Measurements from ENCODE around the gene ITSN1.
"Not testable (repeated sequence)": the region's sequence is repeated elsewhere in the genome, so short reads cannot be mapped to it uniquely, and the experiment has no call there.

ITSN1 gene

GRCh38 chr21:33901412-33902288 is 259.3 kb downstream of the ITSN1 start:
- DNase-seq, result peak; percentile 40

- no peak for DNase-seq
These were observed 260.0 kb downstream of the ITSN1 start for GRCh38 chr21:33902349-33902748.

DNA sequence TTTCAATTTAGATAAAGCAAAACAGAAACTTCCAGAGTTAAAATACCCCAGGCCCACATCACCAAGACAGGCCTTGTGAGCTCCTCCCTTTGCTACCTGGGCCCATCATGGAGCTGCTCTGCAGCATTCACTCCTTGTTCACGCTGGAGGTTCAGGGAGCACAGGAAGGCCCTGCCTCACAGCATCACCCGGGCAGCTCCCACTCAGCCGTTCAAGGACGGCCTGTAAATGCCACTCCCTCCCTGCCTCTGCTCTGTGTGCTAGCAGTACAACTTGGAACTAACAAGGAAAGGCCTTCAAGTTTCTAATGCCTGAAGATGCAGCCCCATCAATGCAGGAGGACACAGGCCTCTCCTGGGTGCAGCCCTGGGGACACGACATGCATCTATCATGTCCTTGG is 261.7 kb downstream of the ITSN1 start:
- DNase-seq, result no peak

- DNase-seq, result peak; percentile 79
These were observed 266.5 kb downstream of the ITSN1 start for GRCh38 chr21:33908760-33909159.

GRCh38 chr21:33909756-33910155 is 267.5 kb downstream of the ITSN1 start:
- DNase-seq, result no peak

GRCh38 chr21:33914188-33914587 is 271.9 kb downstream of the ITSN1 start:
- DNase-seq, result no peak

DNA sequence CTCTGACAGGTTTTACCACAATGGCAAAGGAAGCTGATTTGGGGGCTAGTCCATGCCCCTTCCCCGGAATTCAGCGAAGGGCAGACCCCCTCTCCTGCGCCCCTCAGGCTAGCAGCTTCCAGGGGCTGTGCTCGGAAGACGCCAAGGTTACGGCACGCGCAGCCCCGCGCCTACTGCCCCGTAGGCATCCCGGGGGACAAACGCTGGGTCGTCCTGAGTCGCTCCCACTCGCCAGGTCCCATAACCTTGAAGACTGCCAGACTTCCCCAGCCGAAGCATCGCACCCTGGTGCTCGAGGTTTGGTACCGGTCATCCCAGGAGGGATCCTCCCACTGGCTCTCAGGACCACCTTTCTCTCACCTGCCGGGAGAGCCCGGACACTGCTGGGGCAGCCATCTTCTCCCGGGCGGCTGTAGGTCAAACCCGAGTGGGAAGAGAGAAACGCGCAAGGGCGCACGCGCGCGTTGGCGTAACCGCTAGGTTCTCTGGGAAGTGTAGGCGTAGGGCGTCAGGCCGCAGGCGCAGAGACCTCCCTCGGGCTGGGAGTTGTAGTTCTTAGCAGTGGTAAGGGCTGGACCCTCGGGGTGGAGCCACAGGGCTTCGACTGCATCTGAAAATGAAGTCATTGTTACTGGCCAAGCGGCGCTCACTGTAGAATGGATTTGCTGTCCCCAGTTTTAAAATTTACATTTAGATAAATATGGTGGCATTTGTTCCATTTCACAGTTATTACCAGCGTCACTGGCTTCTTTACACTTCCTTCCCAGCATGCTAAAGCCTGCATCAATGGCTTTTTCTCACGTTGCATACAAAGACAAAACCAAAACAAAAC is 273.3 kb downstream of the ITSN1 start, which contains the start of gene ATP5PO:
ATP5PO (minus strand) TSS at position 437 of the 832 bp plus-strand sequence; CDS start at position 396, 41 bp downstream.
- DNase-seq, result peak; percentile 99

GRCh38 chr21:33916200-33916567 is 273.9 kb downstream of the ITSN1 start:
- no peak for DNase-seq

GRCh38 chr21:33917421-33917820 is 275.1 kb downstream of the ITSN1 start:
- DNase-seq, result no peak

DNA sequence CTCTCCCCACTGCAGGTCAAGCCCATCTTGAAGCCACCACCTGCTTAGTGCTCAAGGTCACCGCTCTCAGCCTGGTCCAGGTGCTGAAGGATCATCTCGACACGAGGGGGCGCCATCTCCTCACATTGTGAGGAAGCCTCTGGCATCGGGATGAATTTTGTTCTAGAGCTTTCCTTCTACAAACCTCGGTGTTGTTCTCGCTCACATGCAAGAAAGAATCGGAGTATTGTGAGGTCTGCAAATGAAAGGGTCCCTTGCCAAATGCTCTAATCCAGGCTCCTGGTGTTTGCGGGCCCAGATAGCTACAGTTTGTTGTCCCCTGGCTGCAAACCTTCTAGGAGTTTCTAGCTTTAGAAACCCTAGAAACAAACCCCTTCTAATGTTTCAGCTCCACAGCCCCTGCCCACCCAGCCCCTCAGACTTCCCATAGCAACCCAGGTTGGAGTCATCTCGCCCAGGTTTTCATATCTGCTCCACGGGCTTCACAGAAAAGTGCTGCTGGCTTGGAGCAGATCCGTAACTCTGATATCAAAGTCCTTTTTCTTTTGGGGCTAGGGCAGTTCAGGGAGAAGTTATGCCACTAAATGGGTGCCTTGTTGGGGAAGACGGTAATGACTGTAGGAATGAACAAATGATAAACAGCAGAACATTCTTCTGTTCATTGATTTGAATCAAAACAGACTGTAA is 281.9 kb downstream of the ITSN1 start:
- peak; percentile 94 for DNase-seq

DNA sequence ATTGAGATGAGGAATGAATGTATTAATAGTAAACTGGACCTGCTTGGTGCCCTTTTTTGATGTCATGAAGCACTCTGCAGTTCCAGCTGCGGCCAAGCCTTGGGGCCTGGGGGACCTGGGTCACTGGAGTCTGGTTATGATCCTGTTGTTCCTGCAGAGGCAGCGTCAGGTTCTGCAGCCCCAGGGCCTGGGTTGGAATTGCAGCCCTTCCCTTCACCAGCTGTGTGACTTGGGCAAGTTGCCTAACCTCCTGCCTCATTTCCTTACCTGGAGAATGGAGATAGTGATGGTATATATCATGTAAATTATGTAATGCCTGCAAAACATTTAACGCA is 282.4 kb downstream of the ITSN1 start:
- no peak for DNase-seq

GRCh38 chr21:33926248-33926647 is 283.9 kb downstream of the ITSN1 start:
- DNase-seq, result not testable (repeated sequence)

DNA sequence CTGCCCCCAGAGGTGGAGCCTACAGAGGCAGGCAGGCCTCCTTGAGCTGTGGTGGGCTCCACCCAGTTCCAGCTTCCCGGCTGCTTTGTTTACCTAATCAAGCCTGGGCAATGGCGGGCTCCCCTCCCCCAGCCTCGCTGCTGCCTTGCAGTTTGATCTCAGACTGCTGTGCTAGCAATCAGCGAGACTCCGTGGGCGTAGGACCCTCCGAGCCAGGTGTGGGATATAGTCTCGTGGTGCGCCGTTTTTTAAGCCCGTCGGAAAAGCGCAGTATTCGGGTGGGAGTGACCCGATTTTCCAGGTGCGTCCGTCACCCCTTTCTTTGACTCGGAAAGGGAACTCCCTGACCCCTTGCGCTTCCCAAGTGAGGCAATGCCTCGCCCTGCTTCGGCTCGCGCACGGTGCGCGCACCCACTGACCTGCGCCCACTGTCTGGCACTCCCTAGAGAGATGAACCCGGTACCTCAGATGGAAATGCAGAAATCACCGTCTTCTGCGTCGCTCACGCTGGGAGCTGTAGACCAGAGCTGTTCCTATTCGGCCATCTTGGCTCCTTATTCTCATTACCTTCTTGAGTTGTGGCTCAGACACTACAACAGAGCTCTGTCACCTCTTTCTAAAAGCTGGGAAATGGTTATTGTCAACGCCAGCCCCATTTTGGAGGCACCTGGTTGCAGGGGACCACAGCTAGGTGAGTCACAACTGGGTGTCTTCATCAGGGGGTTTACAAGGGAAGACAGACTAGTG is 288.9 kb downstream of the ITSN1 start:
- peak; percentile 75 for DNase-seq

DNA sequence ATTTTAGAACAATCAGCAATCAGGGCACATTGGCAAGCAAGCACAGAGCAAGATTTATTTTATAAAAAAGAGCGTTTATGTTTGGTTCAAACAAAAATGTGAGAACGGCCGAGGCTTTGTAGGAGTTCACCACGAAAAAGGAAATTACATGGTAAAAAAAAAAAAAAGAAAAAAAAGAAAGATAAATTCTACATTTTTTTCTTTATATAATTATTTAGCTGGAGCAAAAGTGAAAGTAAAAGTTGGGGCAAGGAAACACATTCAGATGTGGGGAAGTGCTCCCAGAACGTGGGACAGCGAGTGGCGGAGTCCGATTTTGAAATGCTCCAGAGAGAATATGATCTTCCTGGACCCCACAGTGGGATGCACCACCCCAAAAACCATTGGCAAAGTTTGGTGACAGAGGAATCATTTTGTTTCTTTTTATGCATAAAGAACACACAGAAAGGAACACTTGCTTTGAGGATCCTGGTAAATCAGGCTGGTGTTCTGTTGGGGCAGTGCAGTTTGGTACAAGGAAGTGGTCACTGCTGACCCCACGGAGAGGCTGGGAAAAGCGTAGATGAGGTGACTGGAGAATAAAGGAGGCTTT is 289.6 kb downstream of the ITSN1 start:
- DNase-seq, result no peak

DNA sequence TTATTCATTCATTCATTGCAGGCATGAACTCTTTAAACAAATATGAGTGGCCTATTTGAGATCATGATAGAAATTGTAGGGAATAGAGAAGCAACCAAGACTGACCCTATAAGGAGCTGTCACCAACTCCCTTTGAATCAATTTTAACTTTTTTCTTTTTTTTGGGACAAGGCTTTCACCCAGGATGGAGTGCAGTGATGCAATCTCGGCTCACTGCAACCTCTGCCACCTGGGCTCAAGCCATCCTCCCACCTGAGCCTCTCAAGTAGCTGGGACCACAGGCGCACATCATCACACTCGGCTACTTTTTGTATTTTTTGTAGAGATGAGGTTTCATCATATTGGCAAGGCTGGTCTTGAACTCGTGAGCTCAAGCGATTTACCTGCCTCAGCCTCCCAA is 290.4 kb downstream of the ITSN1 start:
- no peak for DNase-seq

- no peak for DNase-seq
These were observed 294.2 kb downstream of the ITSN1 start for GRCh38 chr21:33936301-33937038.

GRCh38 chr21:33937146-33937545 is 294.8 kb downstream of the ITSN1 start:
- no peak for DNase-seq

DNA sequence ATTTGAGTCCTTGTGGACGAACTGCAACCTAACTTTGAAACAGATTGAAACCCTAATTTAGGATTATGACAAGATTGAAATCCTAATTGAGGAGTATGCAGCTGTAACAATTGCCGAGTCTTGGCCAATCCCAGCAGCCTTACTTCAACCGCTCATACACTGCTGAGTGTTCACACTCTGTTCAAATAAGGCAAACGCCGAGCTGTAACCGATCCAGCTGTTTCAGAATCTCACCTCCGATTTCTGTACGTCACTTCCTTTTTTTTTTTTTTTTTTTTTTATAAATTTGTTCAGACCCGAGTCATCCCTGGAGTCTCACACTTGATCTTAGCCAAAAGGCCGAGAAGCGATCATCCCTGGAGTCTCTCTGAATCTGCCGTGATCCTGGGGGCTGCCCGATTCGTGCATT is 295.6 kb downstream of the ITSN1 start:
- DNase-seq, result peak; percentile 66

DNA sequence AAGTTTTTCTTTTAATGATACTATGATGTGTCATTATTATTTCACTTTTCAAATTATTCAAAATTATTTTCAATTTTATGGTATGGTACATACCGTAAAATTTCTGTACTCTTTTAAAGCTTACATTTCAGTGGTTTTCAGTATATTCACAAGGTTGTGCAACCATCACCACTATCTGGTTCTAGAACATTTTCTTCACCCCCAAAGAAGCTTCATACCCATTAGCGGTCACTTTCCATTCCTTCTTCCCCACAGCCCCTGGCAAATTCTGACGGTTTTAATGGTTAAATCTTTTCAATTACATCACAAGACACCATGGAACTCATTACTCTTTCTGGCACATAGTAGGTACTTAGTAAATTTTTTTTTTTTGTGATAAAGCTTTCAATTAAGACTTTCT is 296.1 kb downstream of the ITSN1 start:
- DNase-seq, result no peak

GRCh38 chr21:33939226-33939625 is 296.9 kb downstream of the ITSN1 start:
- no peak for DNase-seq

DNA sequence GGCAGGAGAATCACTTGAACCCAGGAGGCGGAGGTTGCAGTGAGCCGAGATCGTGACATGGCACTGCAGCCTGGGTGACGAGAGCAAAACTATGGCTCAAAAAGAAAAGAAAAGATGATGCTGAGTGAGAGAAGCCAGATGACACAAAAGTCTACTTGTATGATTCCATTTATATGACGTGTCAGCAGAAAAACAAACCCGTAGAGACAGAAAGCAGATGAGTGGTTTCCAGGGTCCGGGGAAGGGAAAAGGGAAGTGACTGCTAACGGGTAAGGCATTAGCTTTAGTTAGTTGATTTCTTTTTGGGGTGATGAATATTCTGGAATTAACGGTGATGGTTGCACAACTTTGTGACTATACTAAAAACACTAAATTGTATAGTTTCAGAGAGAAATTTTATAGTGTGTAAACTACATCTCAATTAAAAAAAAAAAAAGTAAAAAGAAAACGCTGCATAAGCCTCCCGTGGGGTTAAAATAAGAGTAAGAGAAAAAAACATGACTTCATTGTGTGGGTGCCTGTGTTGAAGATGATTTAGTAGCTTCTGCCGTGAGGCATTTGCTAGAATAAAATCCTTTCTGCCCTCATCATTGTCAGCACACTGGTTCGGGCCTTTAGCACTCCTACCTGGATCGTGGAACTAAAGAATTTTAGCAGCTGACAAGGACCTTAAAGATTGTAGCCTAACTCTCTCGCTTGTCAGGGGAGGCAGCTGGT is 298.0 kb downstream of the ITSN1 start:
- no peak for DNase-seq
